HS-5 (cell line): Measurements from ENCODE around the gene MYL10.

Experiments used
- DNase-seq: peaks from one replicate; pipeline ENCODE4 v3.0.0-alpha.2; 2012; ENCODE audit warnings: low read depth

Gene MYL10

DNA sequence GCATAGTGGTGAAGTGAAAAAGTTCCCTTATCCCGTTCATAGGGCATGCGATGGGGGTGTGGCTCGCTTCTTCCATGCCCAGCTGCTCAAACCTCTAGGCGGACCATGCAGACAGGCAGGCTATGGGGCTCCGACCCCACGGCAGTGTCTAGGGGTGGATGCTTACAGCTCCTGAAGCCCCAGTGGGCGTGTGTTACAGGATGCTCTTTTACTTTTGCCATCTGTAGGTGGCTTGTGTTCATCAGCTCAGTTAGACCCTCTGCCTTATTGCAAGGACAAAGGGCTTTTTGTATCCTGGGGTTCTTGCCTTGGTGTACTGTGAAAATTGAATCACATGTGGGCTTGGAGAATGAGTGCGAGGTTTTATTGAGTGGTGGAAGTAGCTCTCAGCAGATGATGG, at the start of gene MYL10:
Gene MYL10, minus strand, starts transcription at position 126 of the 400 bp plus-strand sequence. CDS start 178 bp downstream, outside the sequence.
- no peak for DNase-seq

DNA sequence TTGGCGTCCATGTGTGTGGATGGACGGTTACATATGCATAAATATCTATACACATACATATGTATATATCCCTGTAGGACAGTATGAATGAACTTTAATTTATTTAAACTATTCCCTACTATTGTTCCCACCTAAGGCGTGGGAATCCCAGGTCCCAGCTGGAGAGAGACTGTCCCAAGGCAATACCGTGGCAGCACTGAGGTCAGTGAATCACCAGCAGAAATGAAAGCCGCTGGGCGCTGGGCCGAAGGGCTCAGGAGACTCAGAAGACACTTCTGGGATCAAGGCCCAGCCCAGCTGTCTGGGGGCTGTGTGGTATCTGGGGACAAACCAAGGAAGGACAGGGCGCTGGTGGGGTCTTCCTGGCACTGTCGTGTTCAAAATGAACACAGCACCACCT, 49.6 kb upstream of the MYL10 start:
- no peak for DNase-seq

DNA sequence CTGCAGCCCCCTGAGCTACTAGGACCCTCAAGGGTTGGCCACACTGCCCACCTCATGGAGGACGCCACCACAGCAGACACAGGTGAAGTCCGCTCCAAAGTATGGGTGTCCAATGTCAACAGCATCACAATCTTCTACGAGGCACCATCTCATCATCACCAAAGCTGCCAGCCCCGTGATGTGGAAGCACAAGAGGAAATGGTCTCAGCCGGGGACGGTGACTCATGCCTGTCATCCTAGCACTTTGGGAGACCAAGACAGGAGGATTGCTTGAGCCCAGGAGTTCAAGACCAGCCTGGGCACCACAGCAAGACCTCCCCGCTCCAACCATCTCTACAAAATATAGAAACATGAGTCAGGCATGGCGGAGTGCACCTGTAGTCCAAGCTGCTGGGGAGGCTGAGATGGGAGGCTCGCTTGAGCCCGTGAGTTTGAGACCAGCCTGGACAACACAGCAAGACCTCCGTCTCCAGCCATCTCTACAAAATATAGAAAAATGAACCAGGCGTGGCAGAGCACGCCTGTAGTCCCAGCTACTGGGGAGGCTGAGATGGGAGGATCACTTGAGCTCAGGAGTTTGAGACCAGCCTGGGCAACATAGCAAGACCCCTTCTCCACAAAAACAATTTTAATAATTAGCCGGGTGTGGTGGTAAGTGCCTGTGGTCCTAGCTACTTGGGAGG, 48.8 kb upstream of the MYL10 start:
- no peak for DNase-seq

DNA sequence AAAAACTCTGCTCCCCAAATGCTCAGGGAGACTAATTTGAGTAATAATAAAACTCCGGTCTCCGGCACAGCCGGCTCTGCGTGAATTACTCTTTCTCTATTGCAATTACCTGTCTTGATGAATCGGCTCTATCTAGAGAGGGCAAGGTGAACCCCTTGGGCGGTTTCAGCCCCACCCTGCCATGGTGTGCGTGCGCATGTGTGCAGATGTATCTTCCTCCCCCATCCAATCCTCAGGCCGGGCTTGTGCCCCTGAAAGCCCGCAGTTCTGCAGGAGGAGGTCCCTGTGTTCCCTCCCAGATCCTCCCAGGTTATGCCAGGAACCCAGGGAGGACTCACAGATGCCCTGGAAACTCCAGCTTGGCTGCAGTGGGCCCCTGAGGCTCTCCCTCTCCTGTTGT, 48.3 kb upstream of the MYL10 start:
- no peak for DNase-seq

DNA sequence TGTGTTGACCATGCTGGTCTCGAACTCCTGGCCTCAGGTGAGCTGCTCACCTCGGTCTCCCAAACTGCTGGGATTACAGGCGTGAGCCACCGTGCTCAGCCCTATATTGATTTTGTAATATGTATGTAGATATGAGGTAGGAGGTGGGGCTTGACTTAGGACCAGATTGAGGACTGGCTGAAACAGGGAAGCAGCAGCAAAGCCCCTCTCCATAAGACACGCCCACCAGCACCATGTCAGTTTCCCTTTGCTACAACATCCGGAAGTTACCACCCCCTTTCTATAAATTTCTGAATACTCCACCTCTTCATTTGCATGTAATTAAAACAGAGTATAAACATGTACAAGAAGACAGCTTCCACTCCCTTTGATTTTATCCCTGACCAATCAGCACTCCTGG, 47.9 kb upstream of the MYL10 start:
- no peak for DNase-seq

DNA sequence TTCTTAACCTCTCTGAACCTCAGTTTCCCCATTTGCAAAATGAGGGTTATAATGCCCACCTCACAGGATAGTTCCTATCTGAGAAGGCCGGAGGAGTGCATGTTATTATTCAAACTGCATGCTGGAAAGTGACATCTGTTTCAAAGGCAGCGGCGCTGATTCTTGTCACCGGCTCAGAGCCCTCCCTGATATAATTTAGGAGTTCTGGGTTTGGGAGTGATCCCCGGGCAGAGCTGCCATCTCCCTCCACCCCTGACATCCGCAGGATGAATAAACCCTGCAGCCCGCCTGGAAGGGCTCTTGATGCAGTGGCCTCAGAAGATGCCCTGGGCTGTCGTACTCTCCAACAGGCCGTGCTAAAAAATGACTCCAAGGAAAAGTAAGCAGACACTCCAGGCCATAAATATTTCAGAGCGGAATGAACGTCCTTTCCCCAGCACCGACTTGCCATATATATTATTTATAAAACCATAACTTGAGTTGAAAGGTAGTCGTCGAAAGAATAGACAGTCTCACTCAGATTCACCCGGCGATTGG, 47.0 kb upstream of the MYL10 start:
- DNase-seq = no peak

DNA sequence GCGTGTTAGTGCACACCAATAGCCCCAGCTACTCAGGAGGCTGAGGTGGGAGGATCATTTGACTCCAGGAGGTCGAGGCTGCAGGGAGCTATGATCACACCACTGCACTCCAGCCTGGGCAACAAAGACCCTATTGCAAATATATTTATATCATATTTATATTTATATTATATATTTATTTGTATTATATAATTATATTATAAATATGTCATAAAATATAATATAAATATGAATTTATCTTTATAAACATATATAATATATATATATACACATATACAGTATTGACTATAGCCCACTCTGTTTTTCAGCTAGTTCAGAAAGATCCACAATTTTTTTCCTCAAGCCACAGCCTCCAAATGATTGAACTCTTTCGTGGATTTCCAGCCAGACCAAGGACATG, 45.3 kb upstream of the MYL10 start:
- no peak for DNase-seq

DNA sequence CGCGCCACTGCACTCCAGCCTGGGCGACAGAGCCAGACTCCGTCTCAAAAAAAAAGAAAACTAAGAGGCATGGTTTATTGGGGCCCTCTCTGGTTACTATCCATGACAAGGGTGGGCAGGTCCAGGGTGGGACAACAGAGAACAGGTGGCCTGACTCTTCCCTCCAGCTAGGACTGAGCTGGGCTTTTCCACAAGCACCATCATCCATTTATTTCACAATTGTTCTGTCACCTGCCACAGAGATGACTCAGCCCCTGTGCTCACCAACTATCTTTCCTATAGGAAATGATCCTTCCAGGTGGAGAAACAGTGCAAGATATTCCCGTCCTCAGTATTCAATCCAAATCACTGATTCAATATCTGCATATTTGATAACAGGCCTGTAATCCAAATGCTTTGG, 44.9 kb upstream of the MYL10 start:
- no peak for DNase-seq

DNA sequence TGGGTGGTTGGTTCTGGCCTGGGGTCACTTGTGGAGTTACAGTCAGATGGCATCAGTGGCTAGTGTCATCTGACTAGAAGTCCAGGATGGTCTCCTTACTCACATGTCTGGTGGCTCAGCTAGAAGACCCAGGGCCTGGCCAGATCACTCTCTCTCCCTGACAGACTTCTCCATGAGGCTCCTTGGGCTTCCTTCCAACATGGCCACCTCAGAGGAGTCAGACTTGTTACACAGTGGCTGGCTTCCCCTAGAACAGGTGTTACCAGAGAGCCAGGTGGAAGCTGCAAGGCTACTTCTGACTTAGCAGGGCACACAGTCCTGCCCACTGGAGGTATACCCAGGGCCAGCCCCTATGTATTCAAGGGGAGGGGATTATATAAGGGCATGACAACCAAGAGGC, 44.2 kb upstream of the MYL10 start:
- DNase-seq = no peak

DNA sequence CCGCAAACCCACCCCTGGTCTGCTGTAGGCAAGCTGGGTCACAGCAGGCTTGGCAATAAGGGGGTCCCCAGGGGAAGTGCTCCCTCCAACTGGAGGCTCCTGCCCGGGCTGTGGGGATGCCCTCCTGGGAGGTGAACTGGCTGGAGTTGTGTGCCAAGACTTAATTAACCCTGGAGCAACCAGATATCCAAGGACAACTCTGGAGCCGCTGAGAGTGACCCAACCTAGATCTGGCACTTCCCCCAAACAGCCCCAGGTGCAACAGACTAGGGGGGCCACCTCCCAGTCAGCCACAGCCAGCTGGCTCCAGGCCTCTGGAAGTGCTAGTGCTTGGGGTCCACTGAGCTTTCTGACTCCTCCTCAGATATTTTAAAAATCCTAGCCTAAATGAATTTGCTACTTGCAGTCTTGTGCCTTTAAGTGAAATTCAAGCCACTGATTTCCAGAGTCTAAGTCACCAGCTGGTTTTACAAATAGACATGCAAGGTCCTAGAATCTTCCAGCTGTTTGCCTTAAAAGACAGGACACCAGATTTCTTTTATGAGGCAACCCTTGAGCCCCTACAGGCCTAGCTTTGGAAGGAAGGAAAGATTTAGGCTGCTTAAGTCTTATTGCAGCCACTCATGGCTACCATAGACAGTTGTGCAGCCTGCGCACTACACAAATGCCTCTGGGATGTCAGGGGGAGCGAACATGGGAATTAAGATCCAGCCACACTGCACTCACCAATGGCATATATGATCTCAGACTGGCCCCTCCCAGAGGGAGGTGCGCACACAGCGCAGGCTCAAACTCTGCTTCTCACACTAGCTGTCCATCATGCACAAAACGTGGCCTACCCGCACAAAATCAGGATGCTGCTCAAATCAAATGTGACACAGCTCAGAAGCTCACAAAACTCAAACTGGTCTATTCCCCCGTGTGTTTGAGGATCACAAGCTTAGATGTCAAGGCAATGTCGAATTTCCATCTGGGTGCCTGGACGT, 42.6 kb upstream of the MYL10 start:
- DNase-seq = no peak

DNA sequence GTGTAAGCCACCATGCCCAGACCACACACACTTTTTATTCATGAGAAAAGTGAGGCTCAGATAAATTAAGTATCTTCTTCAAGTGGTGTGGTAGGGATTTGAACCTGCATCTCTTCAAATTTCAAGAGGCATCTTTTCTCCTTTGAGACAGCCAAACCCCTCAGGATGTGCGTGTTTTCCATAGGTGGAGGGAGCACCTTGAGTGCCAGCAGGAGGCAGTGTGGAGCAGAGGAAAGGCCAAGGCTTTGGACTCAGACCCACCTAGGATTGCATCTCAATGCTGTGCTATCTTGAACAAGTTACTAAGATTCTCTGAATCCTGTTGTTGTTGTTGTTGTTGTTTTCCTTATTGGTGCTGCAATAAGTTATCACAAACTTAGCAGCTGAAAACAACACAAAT, 40.2 kb upstream of the MYL10 start:
- no peak for DNase-seq

DNA sequence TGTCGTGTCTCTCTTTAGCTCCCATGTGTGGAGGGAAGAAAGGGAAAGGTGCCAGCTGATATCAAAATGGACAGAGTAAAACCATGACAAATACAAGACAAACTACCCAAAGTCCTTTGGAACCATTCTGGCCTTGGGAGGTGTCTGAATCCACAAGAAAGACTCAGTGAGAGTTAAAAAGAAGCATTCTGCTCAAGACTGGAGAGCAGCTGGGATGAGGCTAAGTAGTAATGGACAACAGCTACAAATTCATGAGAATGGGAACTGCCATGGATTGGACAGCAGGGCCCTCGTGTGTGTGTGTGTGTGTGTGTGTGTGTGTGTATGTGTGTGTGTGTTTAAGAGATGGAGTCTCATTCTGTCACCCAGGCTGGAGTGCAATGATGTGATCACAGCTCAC, 39.6 kb upstream of the MYL10 start:
- no peak for DNase-seq

DNA sequence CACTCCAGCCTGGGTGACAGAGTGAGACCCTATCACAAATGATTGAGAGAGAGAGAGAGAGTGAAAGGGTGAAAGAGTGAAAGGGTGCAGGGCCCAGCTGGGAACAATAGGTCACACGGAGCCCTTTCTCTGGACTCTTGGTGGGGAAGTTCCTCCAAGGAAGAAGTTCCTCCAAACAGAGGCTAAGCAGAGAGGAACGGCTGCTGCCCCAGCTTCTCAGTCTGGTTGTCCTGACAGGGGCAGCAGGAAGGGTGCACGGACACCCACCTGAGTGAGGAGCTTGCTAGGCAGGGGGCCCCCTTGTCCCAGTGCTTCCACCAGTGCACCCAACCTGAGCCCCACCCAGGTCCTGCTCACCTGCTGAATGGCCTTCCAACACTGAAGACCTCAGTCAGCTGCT, 38.8 kb upstream of the MYL10 start:
- DNase-seq = no peak

DNA sequence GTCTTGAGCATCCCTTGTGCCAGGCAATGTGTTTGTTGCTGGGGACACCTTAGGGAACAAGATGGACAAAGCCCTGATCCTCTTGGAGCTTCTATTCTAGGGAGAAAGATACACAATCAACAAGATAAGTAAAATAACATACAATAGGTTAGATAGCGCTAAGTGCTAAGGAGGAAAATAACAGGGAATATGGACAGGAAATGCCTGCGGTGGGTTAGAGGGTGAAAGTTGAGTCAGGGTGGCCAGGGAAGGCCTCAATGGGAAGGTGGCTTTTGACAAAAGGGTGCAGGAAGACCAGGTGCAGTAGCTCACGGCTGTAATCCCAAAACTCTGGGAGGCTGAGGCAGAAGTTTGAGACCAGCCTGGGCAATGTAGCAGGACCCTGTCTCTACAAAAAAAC, 38.3 kb upstream of the MYL10 start:
- no peak for DNase-seq

DNA sequence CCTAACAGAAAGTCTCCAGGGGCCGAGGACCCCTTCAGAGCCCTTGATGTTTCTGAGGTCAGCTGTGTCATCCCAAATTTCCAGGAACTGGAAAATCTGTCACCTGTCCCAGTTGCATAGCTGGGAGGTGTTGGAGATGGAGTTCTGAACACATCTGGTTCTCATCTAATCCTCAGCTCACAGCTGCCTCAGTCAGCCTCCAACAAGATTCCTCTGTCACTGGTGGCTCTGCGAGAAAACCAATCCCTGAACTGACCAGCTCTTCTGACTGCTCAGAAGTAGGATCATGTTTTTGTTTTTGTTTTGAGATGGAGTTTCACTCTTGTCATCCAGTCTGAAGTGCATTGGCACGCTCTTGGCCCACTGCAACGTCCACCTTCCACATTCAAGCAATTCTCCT, 37.6 kb upstream of the MYL10 start:
- DNase-seq = no peak

DNA sequence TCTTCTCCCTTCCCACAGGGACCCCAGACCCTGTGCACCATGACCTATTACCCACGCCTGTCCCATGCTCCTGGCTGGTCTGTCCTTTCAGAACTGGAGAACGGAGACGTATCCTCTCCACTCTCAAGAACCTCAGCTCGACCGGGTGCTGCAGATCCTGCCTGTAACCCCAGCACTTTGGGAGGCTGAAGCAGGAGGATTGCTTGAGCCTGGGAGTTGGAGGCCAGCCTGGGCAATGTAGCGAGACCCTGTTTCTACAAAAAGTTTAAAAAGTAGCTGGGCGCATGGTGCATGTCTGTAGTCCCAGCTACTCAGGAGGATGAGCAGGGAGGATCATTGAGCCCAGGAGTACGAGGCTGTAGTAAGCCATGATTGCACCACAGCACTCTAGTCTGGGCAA, 37.2 kb upstream of the MYL10 start:
- DNase-seq = no peak

DNA sequence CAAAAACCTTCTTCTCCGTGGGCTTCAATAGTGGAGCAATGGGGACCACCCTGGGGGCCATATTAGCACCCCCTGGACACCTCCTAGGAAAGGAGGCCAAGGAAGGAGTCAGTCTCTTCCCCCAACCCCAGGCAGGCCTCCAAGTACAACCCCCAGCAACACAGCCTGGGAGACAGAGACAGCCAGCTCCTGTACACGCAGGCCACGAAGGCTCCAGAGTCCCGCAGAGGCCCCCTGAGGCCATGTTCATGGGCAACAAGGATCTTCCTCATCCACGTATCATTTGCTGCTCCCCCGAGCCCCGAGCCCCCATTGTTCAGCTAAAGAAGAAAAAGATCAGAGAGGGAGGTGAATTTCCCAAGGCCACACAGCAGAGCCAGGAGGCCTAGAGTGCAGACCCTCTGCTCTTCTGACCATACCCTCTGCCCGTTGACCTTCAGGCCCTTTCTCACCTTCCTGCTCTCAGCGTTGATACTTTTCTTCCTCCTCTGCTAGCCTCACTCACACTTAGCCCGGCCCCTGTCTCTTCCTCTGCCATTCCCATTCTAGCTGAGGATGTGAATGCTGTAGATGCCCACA, 35.9 kb upstream of the MYL10 start:
- DNase-seq = no peak

DNA sequence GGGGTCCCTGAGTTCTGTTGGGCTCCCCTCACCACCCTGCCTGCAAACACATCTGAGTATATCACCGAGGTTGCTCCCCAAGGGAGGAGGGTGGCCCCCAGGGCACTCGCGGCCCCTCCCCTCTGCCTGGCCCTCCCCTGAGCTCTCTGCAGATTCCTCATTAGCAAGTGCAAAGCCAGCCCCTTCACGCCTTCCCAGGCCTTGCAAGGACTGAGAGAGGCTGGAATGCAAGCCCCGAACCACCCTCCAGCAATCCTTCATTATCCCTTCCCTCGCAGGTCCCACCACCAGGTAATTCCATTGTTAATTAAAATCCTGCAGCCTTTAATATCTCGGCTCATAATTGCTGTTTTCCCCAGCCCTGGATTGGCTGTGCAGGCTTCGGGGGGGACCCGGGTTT, 35.3 kb upstream of the MYL10 start:
- no peak for DNase-seq

DNA sequence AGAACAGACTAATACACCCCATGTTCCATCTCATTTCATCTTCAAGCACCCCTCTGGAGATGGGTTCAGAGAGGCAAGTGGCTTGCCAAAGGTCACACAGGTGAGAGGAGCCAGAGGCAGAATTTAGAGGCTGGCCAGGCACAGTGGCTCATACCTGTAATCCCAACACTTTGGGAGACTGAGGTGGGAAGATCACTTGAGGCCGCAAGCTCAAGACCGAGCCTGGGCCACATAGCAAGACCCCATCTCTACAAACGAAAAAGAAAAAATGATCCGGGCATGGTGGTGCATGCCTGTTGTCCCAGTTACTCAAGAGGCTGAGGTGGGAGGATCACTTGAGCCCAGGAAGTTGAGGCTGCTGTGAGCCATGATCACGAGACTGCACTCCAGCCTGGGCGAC, 34.7 kb upstream of the MYL10 start:
- no peak for DNase-seq

DNA sequence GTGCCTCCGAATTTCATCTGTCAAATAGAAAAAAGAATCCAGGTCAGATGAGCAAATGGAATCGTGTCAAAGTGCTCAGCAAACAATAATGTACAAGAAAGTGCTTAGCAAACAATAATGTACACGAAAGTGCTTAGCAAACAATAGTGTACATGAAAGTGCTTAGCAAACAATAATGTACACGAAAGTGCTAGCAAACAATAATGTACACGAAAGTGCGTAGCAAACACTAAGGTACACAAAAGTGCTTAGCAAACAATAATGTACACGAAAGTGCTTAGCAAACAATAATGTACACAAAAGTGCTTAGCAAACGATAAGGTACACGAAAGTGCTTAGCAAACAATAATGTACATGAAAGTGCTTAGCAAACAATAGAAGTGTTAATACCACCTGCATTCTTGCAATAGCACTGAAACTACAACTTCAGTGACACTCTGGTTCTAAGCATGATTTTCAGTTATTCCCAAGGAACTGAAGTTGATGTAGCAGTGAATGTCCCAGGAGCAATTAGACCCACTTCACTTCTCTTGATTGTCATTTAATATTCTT, 33.4 kb upstream of the MYL10 start:
- no peak for DNase-seq

DNA sequence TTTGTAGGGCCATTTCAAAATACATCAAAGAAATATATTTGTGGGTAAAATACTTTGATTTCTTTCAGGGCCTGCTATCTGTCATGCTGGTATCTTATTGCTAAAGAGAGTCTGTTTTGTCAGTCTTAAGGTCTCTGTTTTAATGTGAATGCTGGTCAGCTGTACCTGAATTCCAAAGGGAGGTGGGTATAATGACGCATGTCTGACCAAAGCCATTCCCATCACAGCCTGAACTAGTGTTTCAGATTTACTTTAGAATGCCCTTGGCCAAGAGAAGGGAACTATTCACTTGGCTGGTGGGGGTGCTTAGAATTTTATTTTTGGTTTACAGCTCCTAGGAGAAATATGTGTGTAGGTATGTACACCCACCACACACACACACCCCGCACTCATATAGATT, 30.6 kb upstream of the MYL10 start:
- DNase-seq = no peak

DNA sequence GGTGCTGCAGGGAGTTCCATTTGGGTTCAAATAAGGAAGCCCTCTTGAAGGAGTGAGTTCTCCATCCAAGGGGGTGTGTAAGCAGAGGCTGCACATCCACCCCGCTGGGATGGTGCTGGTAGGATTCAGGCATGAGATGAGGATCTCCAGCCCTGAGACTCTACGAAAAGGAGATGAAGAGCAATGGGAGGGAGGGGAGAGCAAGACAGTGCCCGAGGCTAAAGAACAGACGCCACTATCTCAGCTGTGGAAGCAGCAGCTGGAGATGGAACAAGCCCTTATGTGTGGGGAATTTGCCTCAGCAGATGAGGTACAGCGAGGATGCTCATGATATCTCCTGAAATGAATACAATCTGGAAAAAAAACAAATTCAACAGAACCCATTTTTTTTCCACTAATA, 28.1 kb upstream of the MYL10 start:
- no peak for DNase-seq

DNA sequence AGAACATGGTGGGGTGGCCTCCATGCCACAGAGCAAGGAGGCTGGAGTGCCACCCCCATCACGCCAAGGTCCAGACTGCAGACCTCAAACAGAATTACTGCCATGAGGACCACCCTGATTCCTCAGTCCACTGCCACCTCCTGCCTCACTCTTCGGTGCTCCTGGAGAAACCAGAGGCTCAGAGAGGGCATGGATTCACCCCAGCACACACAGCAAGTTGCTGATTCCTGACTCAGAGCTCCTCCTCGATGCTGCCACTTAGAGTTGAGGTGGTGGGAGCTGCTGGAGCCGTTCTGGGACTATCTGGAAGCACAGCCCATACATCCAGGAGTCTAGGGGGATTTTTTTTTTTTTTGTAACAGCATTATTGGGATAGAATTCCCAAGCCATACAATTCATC, 22.0 kb upstream of the MYL10 start:
- DNase-seq = no peak
